GM23338 (cell line): Measurements from ENCODE around the gene TEX54. TPM values are rescaled to one million over a fixed set of nuclear protein-coding genes. Genes with fewer than 3 reads are reported as not detected.

Experiments
- ATAC-seq: fragments of 200-7000 bp; cut with Tn5 transposase; 3 replicates; pipeline ENCODE4 v1.9.1; 2020
- DNase-seq: peaks from one replicate; pipeline ENCODE4 v3.0.0-alpha.2; 2015; ENCODE audit warnings: low spot score
- H2AFZ ChIP-seq: fragments of 200-600 bp; sonication (generic); 2 replicates; pipeline ENCODE4 v1.8.0; 2016; ENCODE audit warnings: antibody characterized with exemption, mild to moderate bottlenecking, moderate library complexity
- H3F3A ChIP-seq: fragments of 200-600 bp; sonication (generic); replicated peaks from 2 replicates; pipeline ENCODE4 v1.8.0; 2017; ENCODE audit warnings: antibody characterized with exemption, mixed run types, low read depth
- H3K27ac ChIP-seq: fragments of 200-600 bp; sonication (generic); 2 replicates; pipeline ENCODE4 v1.6.1; 2016; ENCODE audit warnings: low read depth
- H3K27me3 ChIP-seq: fragments of 200-600 bp; sonication (generic); 2 replicates; pipeline ENCODE4 v1.8.0; 2016; ENCODE audit warnings: mild to moderate bottlenecking, mixed run types, moderate library complexity; ENCODE audit not compliant: insufficient read depth
- H3K36me3 ChIP-seq: fragments of 200-600 bp; sonication (generic); 2 replicates; pipeline ENCODE4 v1.8.0; 2016; ENCODE audit warnings: mild to moderate bottlenecking; ENCODE audit not compliant: insufficient read depth
- H3K4me1 ChIP-seq: fragments of 200-600 bp; sonication (generic); 2 replicates; pipeline ENCODE4 v1.8.0; 2016; ENCODE audit warnings: mild to moderate bottlenecking, moderate library complexity; ENCODE audit not compliant: insufficient read depth
- H3K4me2 ChIP-seq: fragments of 200-600 bp; sonication (generic); 2 replicates; pipeline ENCODE4 v1.7.1; 2017; ENCODE audit warnings: mixed run types
- H3K4me3 ChIP-seq: fragments of 200-600 bp; sonication (generic); 2 replicates; pipeline ENCODE4 v1.6.1; 2016; ENCODE audit warnings: mixed run types
- H3K79me2 ChIP-seq: fragments of 200-600 bp; sonication (generic); replicated peaks from 2 replicates; pipeline ENCODE4 v1.8.0; 2017; ENCODE audit warnings: mild to moderate bottlenecking; ENCODE audit not compliant: insufficient read depth
- H3K9me2 ChIP-seq: fragments of 200-600 bp; sonication (generic); 2 replicates; pipeline ENCODE4 v1.8.0; 2017; ENCODE audit not compliant: insufficient read depth
- H4K20me1 ChIP-seq: fragments of 200-600 bp; sonication (generic); replicated peaks from 2 replicates; pipeline ENCODE4 v1.8.0; 2017; ENCODE audit warnings: mild to moderate bottlenecking; ENCODE audit not compliant: insufficient read depth
- H3K27ac Mint-ChIP-seq: 2 replicates; pipeline ENCODE4 v1.8.0; 2020; ENCODE audit warnings: inconsistent platforms, mild to moderate bottlenecking, moderate library complexity, mixed read lengths
- H3K27me3 Mint-ChIP-seq: 3 replicates; pipeline ENCODE4 v1.8.0; 2022; ENCODE audit warnings: low read depth, mild to moderate bottlenecking, moderate library complexity, mixed read lengths, inconsistent platforms; ENCODE audit not compliant: insufficient read depth, poor library complexity
- H3K36me3 Mint-ChIP-seq: 3 replicates; pipeline ENCODE4 v1.8.0; 2021; ENCODE audit warnings: low read depth, mild to moderate bottlenecking, inconsistent platforms, moderate library complexity, mixed read lengths
- H3K4me1 Mint-ChIP-seq: 3 replicates; pipeline ENCODE4 v1.8.0; 2020; ENCODE audit warnings: mild to moderate bottlenecking, inconsistent platforms, mixed read lengths
- H3K4me3 Mint-ChIP-seq: 3 replicates; pipeline ENCODE4 v1.8.0; 2021; ENCODE audit warnings: moderate library complexity, mild to moderate bottlenecking, inconsistent platforms, mixed read lengths
- H3K9me3 Mint-ChIP-seq: 3 replicates; pipeline ENCODE4 v1.8.0; 2020; ENCODE audit warnings: moderate library complexity, mild to moderate bottlenecking, inconsistent platforms, mixed read lengths
- CREB1 ChIP-seq: fragments of 250-450 bp; sonication (Bioruptor Pico); IDR thresholded peaks from 2 replicates; pipeline ENCODE4 v1.5.0; 2020; ENCODE audit warnings: low read depth, mild to moderate bottlenecking, moderate library complexity
- EZH2 ChIP-seq: fragments of 200-600 bp; sonication (generic); IDR thresholded peaks from one replicate; pipeline ENCODE4 v1.8.0; 2017; ENCODE audit warnings: antibody characterized with exemption, mild to moderate bottlenecking, low read depth; ENCODE audit not compliant: unreplicated experiment
- POLR2AphosphoS5 ChIP-seq: IDR thresholded peaks from 2 replicates; pipeline ENCODE4 v1.6.1; 2016; ENCODE audit warnings: antibody characterized with exemption, low read depth
- ZNF114 ChIP-seq: fragments of 250-450 bp; sonication (Bioruptor Pico); IDR thresholded peaks from 2 replicates; pipeline ENCODE4 v1.5.0; 2020; ENCODE audit warnings: mild to moderate bottlenecking, moderate library complexity
- polyA plus RNA-seq: library from polyadenylated mRNA; unstranded; fragments of >200 nt; fragmentation: Nextera tagmentation; extraction: Ambion mirVana; gene quantifications from 2 replicates; pipeline ENCODE4 v1.2.1, GENCODE V29; 2016
- total RNA-seq: library from RNA; depleted of rRNA; stranded (reverse); fragments of >200 nt; shearing (Covaris generic); gene quantifications from 2 replicates; pipeline ENCODE4 v1.2.3, GENCODE V29; 2014
- TF ChIP-seq, protein P1 (sequence below): fragments of 250-450 bp; sonication (Bioruptor Pico); IDR thresholded peaks from 2 replicates; pipeline ENCODE4 v1.5.0; 2020; ENCODE audit warnings: mild to moderate bottlenecking, moderate library complexity
- TF ChIP-seq, protein P2 (sequence below), 2 experiments: fragments of 200-600 bp in 1 of 2; sonication (generic) in 1 of 2; conservative IDR thresholded peaks; 2 replicates each; pipeline versions ENCODE4 v1.5.1 to v1.6.1; 2016 to 2017; ENCODE audit warnings: antibody characterized with exemption in 2 of 2, low read depth in 2 of 2, mild to moderate bottlenecking in 2 of 2, moderate library complexity in 1 of 2

The TEX54 gene
- total and polyA plus RNA-seq, 2 experiments from 2014 or later, result 1.9 TPM; not detected in 1

DNA sequence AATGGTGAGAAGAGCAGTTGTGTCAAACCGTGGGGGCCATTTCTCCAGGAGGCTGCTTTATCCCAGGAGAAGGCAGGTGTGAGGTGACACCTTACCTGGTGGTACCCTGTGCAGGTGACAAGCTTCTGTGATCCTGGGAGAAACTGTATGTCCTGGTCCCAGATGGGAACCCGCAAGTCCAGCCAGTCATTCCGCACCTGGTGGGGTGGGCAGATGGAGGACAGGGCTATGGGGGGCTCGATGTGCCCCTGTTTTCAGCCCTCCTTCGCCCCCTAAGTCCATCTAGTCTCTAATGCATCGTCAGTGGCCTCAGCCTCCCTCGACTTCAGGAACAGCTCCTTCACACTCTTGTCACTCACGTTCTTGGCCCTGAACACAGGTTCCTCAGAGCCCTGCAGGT is 2.7 kb upstream of the TEX54 start (continued):
- TF ChIP-seq, protein P1, sequence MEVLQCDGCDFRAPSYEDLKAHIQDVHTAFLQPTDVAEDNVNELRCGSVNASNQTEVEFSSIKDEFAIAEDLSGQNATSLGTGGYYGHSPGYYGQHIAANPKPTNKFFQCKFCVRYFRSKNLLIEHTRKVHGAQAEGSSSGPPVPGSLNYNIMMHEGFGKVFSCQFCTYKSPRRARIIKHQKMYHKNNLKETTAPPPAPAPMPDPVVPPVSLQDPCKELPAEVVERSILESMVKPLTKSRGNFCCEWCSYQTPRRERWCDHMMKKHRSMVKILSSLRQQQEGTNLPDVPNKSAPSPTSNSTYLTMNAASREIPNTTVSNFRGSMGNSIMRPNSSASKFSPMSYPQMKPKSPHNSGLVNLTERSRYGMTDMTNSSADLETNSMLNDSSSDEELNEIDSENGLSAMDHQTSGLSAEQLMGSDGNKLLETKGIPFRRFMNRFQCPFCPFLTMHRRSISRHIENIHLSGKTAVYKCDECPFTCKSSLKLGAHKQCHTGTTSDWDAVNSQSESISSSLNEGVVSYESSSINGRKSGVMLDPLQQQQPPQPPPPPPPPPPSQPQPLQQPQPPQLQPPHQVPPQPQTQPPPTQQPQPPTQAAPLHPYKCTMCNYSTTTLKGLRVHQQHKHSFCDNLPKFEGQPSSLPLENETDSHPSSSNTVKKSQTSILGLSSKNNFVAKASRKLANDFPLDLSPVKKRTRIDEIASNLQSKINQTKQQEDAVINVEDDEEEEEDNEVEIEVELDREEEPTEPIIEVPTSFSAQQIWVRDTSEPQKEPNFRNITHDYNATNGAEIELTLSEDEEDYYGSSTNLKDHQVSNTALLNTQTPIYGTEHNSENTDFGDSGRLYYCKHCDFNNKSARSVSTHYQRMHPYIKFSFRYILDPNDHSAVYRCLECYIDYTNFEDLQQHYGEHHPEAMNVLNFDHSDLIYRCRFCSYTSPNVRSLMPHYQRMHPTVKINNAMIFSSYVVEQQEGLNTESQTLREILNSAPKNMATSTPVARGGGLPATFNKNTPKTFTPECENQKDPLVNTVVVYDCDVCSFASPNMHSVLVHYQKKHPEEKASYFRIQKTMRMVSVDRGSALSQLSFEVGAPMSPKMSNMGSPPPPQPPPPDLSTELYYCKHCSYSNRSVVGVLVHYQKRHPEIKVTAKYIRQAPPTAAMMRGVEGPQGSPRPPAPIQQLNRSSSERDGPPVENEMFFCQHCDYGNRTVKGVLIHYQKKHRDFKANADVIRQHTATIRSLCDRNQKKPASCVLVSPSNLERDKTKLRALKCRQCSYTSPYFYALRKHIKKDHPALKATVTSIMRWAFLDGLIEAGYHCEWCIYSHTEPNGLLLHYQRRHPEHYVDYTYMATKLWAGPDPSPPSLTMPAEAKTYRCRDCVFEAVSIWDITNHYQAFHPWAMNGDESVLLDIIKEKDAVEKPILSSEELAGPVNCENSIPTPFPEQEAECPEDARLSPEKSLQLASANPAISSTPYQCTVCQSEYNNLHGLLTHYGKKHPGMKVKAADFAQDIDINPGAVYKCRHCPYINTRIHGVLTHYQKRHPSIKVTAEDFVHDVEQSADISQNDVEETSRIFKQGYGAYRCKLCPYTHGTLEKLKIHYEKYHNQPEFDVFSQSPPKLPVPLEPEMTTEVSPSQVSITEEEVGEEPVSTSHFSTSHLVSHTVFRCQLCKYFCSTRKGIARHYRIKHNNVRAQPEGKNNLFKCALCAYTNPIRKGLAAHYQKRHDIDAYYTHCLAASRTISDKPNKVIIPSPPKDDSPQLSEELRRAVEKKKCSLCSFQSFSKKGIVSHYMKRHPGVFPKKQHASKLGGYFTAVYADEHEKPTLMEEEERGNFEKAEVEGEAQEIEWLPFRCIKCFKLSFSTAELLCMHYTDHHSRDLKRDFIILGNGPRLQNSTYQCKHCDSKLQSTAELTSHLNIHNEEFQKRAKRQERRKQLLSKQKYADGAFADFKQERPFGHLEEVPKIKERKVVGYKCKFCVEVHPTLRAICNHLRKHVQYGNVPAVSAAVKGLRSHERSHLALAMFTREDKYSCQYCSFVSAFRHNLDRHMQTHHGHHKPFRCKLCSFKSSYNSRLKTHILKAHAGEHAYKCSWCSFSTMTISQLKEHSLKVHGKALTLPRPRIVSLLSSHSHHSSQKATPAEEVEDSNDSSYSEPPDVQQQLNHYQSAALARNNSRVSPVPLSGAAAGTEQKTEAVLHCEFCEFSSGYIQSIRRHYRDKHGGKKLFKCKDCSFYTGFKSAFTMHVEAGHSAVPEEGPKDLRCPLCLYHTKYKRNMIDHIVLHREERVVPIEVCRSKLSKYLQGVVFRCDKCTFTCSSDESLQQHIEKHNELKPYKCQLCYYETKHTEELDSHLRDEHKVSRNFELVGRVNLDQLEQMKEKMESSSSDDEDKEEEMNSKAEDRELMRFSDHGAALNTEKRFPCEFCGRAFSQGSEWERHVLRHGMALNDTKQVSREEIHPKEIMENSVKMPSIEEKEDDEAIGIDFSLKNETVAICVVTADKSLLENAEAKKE (CRISPR knock-in tag), result no peak
- TF ChIP-seq ZNF114 (no peak), EZH2 (no peak), POLR2AphosphoS5 (no peak; the same call in 1 of the 2 replicates)

DNA sequence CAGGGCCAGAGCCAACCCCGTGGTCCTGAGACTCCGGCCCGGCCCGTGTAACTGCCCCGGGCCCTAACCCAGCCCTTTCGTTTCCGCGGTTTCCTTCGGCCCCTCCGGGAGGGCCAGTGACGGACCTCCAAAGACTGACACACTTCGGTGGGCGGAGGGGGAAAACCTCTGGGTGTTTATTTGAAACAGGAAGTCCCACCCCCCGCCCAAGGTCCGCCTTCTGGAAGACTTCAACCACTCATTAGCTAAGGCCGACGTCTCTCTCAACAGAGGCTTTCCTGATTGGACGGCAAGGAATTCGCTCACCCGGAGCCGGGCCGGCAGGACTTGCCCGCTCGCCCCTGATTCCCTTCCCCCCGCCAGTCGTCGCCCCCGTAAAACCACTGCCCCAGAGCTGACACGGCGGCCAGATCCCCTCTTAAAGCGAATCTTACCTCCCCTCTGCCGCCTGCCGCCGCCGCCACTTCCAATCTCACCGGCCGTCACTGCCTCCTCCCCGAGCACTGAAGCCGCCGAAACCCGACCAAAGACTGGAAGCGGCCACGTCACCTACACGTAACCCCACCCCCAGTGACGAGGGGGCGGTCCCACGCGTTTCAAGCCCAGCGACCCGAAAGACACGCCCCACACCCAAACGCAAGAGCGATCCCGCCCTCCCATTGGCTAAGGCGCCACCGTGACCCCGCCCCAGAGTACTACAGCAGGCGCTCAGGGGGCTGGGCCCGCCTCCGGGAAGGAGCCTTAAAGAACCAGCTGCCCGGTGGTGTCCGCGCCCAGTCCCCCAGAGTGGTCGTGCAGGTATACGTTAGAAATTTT is 913 bp downstream of the TEX54 start, which contains the start of gene STX5:
Gene STX5, minus strand, starts transcription at position 532 of the 816 bp plus-strand sequence. CDS start 808 bp downstream, outside the sequence.
- no peak within 1 kb of the TSS for H2AFZ ChIP-seq
- ATAC-seq (peak; percentile 88), DNase-seq (peak; percentile 100)
- H3K27me3 Mint-ChIP-seq, result peaks cover 16% of the 10 kb centered on the region
- H3K27ac Mint-ChIP-seq, result peak within 1 kb of the TSS; percentile 100
- no peaks in the 10 kb centered on the region for H3K9me2 ChIP-seq
- H4K20me1 ChIP-seq, result peaks cover 14% of the 10 kb centered on the region
- peak within 1 kb of the TSS; percentile 97 for H3K4me2 ChIP-seq
- peaks cover 21% of the 10 kb centered on the region for H3K36me3 ChIP-seq
- H3K36me3 Mint-ChIP-seq, result peaks cover 62% of the 10 kb centered on the region
- peaks cover 42% of the 10 kb centered on the region for H3K79me2 ChIP-seq
- H3K27ac ChIP-seq, result peak within 1 kb of the TSS; percentile 96
- peaks cover 14% of the 10 kb centered on the region for H3K4me1 ChIP-seq
- peak within 1 kb of the TSS; percentile 93 for H3K4me3 ChIP-seq
- H3K4me1 Mint-ChIP-seq, result peaks cover 19% of the 10 kb centered on the region
- peaks cover 44% of the 10 kb centered on the region; the same call in 1 of the 2 replicates for H3F3A ChIP-seq
- H3K27me3 ChIP-seq, result no peaks in the 10 kb centered on the region
- H3K4me3 Mint-ChIP-seq, result peak within 1 kb of the TSS; percentile 94
- no peaks in the 10 kb centered on the region; the same call in 2 of the 3 replicates for H3K9me3 Mint-ChIP-seq
- TF ChIP-seq, protein P2, sequence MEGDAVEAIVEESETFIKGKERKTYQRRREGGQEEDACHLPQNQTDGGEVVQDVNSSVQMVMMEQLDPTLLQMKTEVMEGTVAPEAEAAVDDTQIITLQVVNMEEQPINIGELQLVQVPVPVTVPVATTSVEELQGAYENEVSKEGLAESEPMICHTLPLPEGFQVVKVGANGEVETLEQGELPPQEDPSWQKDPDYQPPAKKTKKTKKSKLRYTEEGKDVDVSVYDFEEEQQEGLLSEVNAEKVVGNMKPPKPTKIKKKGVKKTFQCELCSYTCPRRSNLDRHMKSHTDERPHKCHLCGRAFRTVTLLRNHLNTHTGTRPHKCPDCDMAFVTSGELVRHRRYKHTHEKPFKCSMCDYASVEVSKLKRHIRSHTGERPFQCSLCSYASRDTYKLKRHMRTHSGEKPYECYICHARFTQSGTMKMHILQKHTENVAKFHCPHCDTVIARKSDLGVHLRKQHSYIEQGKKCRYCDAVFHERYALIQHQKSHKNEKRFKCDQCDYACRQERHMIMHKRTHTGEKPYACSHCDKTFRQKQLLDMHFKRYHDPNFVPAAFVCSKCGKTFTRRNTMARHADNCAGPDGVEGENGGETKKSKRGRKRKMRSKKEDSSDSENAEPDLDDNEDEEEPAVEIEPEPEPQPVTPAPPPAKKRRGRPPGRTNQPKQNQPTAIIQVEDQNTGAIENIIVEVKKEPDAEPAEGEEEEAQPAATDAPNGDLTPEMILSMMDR (conservative IDR thresholded peaks at IDR 0.05; ENCODE audit: low read depth in 2 of 2), result no peak
- TF ChIP-seq CREB1 (peak; percentile 92), EZH2 (no peak)
- TF ChIP-seq, protein P1 (CRISPR knock-in tag), result no peak
